Upper lobe of left lung (tissue), 6 donors: ENCODE results near the gene SCCPDH. TPM values are rescaled to one million over a fixed set of nuclear protein-coding genes. Genes with fewer than 3 reads are reported as not detected.

Experiments used
- ATAC-seq, 2 donors: fragments of 200-7000 bp; cut with Tn5 transposase; one replicate each; pipeline ENCODE4 v1.9.1; 2022; ENCODE audit warnings: mild to moderate bottlenecking in 2 of 2, moderate library complexity in 2 of 2; ENCODE audit not compliant: low FRiP score in 2 of 2
- DNase-seq, 2 donors: peaks; one replicate each; pipeline ENCODE4 v3.0.0-alpha.2; 2019 to 2020
- H3K27ac ChIP-seq, 4 donors: fragments of 200-600 bp; sonication (generic); one replicate each; pipeline ENCODE4 v1.5.1; 2016 to 2019
- H3K27me3 ChIP-seq, 4 donors: fragments of 200-600 bp; sonication (generic); one replicate each; pipeline ENCODE4 v1.5.1; 2017 to 2019
- H3K36me3 ChIP-seq, 4 donors: fragments of 200-600 bp; sonication (generic); one replicate each; pipeline ENCODE4 v1.5.1; 2016 to 2019
- H3K4me1 ChIP-seq, 4 donors: fragments of 200-600 bp; sonication (generic); one replicate each; pipeline ENCODE4 v1.5.1; 2018 to 2019
- H3K4me3 ChIP-seq, 4 donors: fragments of 200-600 bp; sonication (generic); one replicate each; pipeline ENCODE4 v1.5.1; 2017 to 2019; ENCODE audit warnings: mild to moderate bottlenecking in 2 of 4, moderate library complexity in 1 of 4
- H3K9me3 ChIP-seq, 4 donors: fragments of 200-600 bp; sonication (generic); one replicate each; pipeline ENCODE4 v1.5.1; 2018 to 2019
- CTCF ChIP-seq, 6 experiments: fragments of 450-650 bp in 4 of 6; fragments of 200-600 bp in 2 of 6; sonication (generic) in 2 of 6; IDR thresholded peaks; one replicate each; pipeline ENCODE4 v1.5.1; 2016 to 2019; ENCODE audit warnings: antibody characterized with exemption in 6 of 6
- EP300 ChIP-seq, 4 donors: sonication (generic); formaldehyde crosslinking; IDR thresholded peaks; one replicate each; pipeline ENCODE4 v1.5.1; 2017; ENCODE audit warnings: antibody characterized with exemption in 4 of 4, control low read depth in 2 of 4
- POLR2A ChIP-seq, 4 donors: fragments of 450-650 bp; IDR thresholded peaks; one replicate each; pipeline ENCODE4 v1.5.1; 2016 to 2017; ENCODE audit warnings: antibody characterized with exemption in 4 of 4, mild to moderate bottlenecking in 2 of 4
- POLR2AphosphoS5 ChIP-seq, 2 donors: sonication (generic); formaldehyde crosslinking; IDR thresholded peaks; one replicate each; pipeline ENCODE4 v1.5.1; 2017; ENCODE audit warnings: antibody characterized with exemption in 2 of 2
- WGBS, 2 donors: methylation state at CpG; one replicate each; pipeline ENCODE4 v1.1.5; 2017 to 2018; 5-methylcytosine and 5-hydroxymethylcytosine counted together
- total RNA-seq, 6 donors: library from RNA; depleted of rRNA in 4 of 6; stranded (reverse); fragments of >200 nt in 4 of 6; gene quantifications; one replicate each; pipeline versions ENCODE4 v1.1.0 to v1.2.1, GENCODE V29; 2016 to 2021
- donor health status: DM: no; HTN: no; CAD: no; lungs with moderate emphysema.
- donor health status: DM: no; HTN: yes; CAD: no; lungs with severe emphysema.

SCCPDH gene
- total RNA-seq, 6 donors from 2014 or later = 16.8 to 30.3 (median 23.1) TPM

DNA sequence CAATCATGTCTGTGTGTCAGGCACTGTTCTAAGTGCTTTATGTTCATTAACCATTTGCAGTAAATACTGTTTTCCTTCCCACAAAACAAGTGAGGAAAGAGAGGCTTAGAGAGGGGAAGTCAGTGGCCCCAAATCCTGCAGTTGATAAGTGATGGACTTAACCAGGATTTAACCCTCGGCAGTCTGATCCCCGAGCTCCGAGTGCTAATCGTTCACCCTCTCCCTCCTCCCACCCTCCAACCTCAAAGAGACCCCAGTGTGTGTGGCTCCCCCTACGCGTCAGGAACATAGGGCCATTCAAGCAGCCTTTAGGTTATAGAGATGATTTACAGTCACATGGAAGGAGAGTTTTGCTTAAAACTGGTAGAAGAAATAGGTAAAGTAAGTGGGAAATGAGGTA is 47.2 kb downstream of the SCCPDH start:
- no peak for ATAC-seq
- WGBS, 2 donors = 93 to 98% methylated on average over 6 of the region's 6 CpGs
- no peaks in the 10 kb centered on the region for H3K9me3 ChIP-seq

GRCh38 chr1:246772686-246773085 is 48.5 kb downstream of the SCCPDH start:
- no peak for DNase-seq
- Histone ChIP-seq H3K36me3 (peaks cover 0 to 26% (median 14%) of the 10 kb centered on the region in 4 donors), H3K9me3 (no peaks in the 10 kb centered on the region), H3K27ac (no peak overlapping the region), H3K4me1 (no peaks in the 10 kb centered on the region), H3K4me3 (no peak overlapping the region), H3K27me3 (no peaks in the 10 kb centered on the region)
- TF ChIP-seq POLR2A (IDR thresholded peaks at IDR 0.05) (no peak), CTCF (IDR thresholded peaks at IDR 0.05) (no peak), EP300 (IDR thresholded peaks at IDR 0.05) (no peak), POLR2AphosphoS5 (IDR thresholded peaks at IDR 0.05) (no peak)
- ATAC-seq = no peak
- 97% methylated on average over 2 of the region's 2 CpGs for WGBS, 2 donors

More for the DNA sequence above, 47.2 kb downstream of the SCCPDH start:
- Histone ChIP-seq H3K27ac (no peak overlapping the region), H3K27me3 (no peaks in the 10 kb centered on the region), H3K4me1 (no peaks in the 10 kb centered on the region), H3K4me3 (no peak overlapping the region), H3K36me3 (peaks cover 0 to 23% (median 14%) of the 10 kb centered on the region in 4 donors)
- no peak for DNase-seq
- TF ChIP-seq CTCF (IDR thresholded peaks at IDR 0.05) (no peak), POLR2AphosphoS5 (IDR thresholded peaks at IDR 0.05) (no peak), POLR2A (IDR thresholded peaks at IDR 0.05) (no peak), EP300 (IDR thresholded peaks at IDR 0.05) (no peak)

DNA sequence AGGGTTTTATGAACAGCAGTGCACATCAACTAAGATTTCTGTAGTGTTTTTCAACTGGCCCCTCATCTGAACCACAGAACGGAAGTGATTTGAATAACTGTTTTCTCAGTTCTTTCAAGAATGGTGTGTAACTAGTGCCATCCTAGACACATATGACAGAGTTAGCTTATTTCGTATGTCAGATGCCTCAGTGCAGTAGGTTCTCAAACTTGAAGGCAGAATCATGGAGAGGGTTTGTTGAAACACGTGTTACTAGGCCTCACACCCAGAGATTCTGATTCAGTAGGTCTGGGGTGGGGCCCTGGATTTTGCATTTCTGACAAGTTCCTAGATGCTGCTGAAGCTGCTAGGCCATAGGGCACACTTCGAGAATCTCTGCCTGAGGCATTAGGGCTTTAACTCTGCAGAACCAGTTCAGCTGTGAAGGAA is 49.0 kb downstream of the SCCPDH start:
- Histone ChIP-seq H3K36me3 (peaks cover 0 to 26% (median 14%) of the 10 kb centered on the region in 4 donors), H3K9me3 (no peaks in the 10 kb centered on the region), H3K4me1 (no peaks in the 10 kb centered on the region), H3K27ac (no peak overlapping the region), H3K27me3 (no peaks in the 10 kb centered on the region), H3K4me3 (no peak overlapping the region)
- 93 to 96% methylated on average over 4 of the region's 4 CpGs for WGBS, 2 donors
- ATAC-seq = no peak
- TF ChIP-seq POLR2AphosphoS5 (IDR thresholded peaks at IDR 0.05) (no peak), EP300 (IDR thresholded peaks at IDR 0.05) (no peak), CTCF (IDR thresholded peaks at IDR 0.05) (no peak), POLR2A (IDR thresholded peaks at IDR 0.05) (no peak)
- DNase-seq = no peak

- TF ChIP-seq POLR2AphosphoS5 (IDR thresholded peaks at IDR 0.05) = no peak
- no peak for TF ChIP-seq EP300 (IDR thresholded peaks at IDR 0.05)
- TF ChIP-seq CTCF (IDR thresholded peaks at IDR 0.05) = no peak
- 89 to 95% methylated on average over 22 to 23 of the region's 23 CpGs for WGBS, 2 donors
- Histone ChIP-seq H3K9me3 (no peaks in the 10 kb centered on the region), H3K27ac (no peak overlapping the region), H3K4me1 (no peaks in the 10 kb centered on the region), H3K4me3 (no peak overlapping the region), H3K27me3 (no peaks in the 10 kb centered on the region), H3K36me3 (peaks cover 0 to 25% (median 13%) of the 10 kb centered on the region in 4 donors)
- DNase-seq = no peak
- no peak for ATAC-seq
Observed at GRCh38 chr1:246775531-246776385, 51.5 kb downstream of the SCCPDH start.
